ENCODE measurements around the gene DLGAP1. TPM values are rescaled to one million over a fixed set of nuclear protein-coding genes. Genes with fewer than 3 reads are reported as not detected.

The DLGAP1 gene
- total and polyA plus RNA-seq, 2 of the 13 experiments (the other 11 are each of a cell fraction or from before 2014, with no cell fraction given) = 0.01 TPM; not detected in 1

DNA sequence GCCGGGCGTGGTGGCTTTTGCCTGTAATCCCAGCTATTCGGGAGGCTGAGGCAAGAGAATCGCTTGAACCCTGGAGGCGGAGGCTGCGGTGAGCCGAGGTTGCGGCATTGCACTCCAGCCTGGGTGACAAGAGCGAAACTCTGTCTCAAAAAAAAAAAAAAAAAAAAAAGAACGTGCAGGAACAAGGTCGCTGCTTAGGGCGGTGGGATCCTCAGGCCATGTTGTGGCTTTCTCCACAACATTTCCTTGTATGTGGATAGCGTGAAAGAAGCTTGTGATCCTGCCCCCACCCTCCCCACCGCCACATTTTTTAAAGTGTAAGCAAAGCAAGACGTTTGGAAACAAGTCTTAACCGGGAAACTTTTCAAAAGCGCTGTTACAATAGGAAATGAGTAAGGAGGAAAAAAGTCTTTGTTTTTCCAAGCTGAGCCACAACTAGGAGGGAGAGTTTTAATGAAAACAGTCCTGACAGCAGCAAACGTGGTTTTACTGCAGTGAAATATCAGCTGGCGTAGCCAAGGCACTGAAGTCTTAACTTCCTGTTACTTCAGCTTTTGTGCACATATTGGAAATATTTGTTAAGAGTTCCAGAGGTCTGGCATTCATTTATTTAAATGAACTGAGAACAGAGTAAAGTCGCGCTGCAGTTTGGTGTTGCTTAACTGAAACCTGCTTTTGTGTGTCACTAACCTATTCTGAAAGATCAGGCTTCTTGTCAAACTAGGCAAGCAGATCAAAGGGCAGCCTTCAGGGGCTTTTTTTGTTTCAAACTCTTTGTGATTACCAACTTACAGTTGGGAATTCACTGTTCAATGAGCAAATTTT lies 1001.4 kb downstream of the DLGAP1 start (continued):
- TF ChIP-seq, protein P1, sequence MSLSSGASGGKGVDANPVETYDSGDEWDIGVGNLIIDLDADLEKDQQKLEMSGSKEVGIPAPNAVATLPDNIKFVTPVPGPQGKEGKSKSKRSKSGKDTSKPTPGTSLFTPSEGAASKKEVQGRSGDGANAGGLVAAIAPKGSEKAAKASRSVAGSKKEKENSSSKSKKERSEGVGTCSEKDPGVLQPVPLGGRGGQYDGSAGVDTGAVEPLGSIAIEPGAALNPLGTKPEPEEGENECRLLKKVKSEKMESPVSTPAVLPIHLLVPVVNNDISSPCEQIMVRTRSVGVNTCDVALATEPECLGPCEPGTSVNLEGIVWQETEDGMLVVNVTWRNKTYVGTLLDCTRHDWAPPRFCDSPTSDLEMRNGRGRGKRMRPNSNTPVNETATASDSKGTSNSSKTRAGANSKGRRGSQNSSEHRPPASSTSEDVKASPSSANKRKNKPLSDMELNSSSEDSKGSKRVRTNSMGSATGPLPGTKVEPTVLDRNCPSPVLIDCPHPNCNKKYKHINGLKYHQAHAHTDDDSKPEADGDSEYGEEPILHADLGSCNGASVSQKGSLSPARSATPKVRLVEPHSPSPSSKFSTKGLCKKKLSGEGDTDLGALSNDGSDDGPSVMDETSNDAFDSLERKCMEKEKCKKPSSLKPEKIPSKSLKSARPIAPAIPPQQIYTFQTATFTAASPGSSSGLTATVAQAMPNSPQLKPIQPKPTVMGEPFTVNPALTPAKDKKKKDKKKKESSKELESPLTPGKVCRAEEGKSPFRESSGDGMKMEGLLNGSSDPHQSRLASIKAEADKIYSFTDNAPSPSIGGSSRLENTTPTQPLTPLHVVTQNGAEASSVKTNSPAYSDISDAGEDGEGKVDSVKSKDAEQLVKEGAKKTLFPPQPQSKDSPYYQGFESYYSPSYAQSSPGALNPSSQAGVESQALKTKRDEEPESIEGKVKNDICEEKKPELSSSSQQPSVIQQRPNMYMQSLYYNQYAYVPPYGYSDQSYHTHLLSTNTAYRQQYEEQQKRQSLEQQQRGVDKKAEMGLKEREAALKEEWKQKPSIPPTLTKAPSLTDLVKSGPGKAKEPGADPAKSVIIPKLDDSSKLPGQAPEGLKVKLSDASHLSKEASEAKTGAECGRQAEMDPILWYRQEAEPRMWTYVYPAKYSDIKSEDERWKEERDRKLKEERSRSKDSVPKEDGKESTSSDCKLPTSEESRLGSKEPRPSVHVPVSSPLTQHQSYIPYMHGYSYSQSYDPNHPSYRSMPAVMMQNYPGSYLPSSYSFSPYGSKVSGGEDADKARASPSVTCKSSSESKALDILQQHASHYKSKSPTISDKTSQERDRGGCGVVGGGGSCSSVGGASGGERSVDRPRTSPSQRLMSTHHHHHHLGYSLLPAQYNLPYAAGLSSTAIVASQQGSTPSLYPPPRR (CRISPR knock-in tag; IDR thresholded peaks at IDR 0.05; ENCODE audit: borderline replicate concordance) = peak; percentile 41; the same call in 1 of the 2 replicates
- TF ChIP-seq RCOR2 (CRISPR knock-in tag; IDR thresholded peaks at IDR 0.05) = no peak
- no peak for TF ChIP-seq DPF2 (CRISPR knock-in tag; IDR thresholded peaks at IDR 0.05; ENCODE audit: borderline replicate concordance, low read depth)
- no peak for TF ChIP-seq ZNF432 (CRISPR knock-in tag; IDR thresholded peaks at IDR 0.05; ENCODE audit: borderline replicate concordance)
- TF ChIP-seq ZNF546 (CRISPR knock-in tag; conservative IDR thresholded peaks at IDR 0.05) = no peak
- no peak for TF ChIP-seq ZBTB3 (CRISPR knock-in tag; IDR thresholded peaks at IDR 0.05; ENCODE audit: borderline replicate concordance, low read depth)
- TF ChIP-seq, protein P2, sequence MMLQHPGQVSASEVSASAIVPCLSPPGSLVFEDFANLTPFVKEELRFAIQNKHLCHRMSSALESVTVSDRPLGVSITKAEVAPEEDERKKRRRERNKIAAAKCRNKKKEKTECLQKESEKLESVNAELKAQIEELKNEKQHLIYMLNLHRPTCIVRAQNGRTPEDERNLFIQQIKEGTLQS (CRISPR knock-in tag; IDR thresholded peaks at IDR 0.05) = no peak
- TF ChIP-seq ZNF773 (CRISPR knock-in tag; IDR thresholded peaks at IDR 0.05; ENCODE audit: borderline replicate concordance) = no peak
- no peak for TF ChIP-seq TEAD2 (CRISPR knock-in tag; IDR thresholded peaks at IDR 0.05)
- peak; percentile 34; the same call in 1 of the 2 replicates for TF ChIP-seq THAP11 (CRISPR knock-in tag; IDR thresholded peaks at IDR 0.05)
- TF ChIP-seq ZNF589 (CRISPR knock-in tag; conservative IDR thresholded peaks at IDR 0.05) = no peak
- TF ChIP-seq NR2C2 (CRISPR knock-in tag; IDR thresholded peaks at IDR 0.05; ENCODE audit: borderline replicate concordance) = no peak
- no peak for TF ChIP-seq SRSF4 (IDR thresholded peaks at IDR 0.05; ENCODE audit: low read depth, low read length, poor library complexity, severe bottlenecking)
- no peak for TF ChIP-seq SYNCRIP (IDR thresholded peaks at IDR 0.05; ENCODE audit: insufficient read depth, low read depth, low read length)
- TF ChIP-seq MBNL3 (CRISPR knock-in tag; conservative IDR thresholded peaks at IDR 0.05) = no peak
- TF ChIP-seq, protein P3, sequence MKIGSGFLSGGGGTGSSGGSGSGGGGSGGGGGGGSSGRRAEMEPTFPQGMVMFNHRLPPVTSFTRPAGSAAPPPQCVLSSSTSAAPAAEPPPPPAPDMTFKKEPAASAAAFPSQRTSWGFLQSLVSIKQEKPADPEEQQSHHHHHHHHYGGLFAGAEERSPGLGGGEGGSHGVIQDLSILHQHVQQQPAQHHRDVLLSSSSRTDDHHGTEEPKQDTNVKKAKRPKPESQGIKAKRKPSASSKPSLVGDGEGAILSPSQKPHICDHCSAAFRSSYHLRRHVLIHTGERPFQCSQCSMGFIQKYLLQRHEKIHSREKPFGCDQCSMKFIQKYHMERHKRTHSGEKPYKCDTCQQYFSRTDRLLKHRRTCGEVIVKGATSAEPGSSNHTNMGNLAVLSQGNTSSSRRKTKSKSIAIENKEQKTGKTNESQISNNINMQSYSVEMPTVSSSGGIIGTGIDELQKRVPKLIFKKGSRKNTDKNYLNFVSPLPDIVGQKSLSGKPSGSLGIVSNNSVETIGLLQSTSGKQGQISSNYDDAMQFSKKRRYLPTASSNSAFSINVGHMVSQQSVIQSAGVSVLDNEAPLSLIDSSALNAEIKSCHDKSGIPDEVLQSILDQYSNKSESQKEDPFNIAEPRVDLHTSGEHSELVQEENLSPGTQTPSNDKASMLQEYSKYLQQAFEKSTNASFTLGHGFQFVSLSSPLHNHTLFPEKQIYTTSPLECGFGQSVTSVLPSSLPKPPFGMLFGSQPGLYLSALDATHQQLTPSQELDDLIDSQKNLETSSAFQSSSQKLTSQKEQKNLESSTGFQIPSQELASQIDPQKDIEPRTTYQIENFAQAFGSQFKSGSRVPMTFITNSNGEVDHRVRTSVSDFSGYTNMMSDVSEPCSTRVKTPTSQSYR (CRISPR knock-in tag; IDR thresholded peaks at IDR 0.05; ENCODE audit: borderline replicate concordance) = no peak
- TF ChIP-seq MED1 (CRISPR knock-in tag; IDR thresholded peaks at IDR 0.05) = peak; percentile 67
- no peak for TF ChIP-seq ZNF446 (CRISPR knock-in tag; IDR thresholded peaks at IDR 0.05)
- TF ChIP-seq, protein P4, sequence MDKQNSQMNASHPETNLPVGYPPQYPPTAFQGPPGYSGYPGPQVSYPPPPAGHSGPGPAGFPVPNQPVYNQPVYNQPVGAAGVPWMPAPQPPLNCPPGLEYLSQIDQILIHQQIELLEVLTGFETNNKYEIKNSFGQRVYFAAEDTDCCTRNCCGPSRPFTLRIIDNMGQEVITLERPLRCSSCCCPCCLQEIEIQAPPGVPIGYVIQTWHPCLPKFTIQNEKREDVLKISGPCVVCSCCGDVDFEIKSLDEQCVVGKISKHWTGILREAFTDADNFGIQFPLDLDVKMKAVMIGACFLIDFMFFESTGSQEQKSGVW (CRISPR knock-in tag; IDR thresholded peaks at IDR 0.05; ENCODE audit: borderline replicate concordance) = no peak
- TF ChIP-seq HES4 (CRISPR knock-in tag; IDR thresholded peaks at IDR 0.05; ENCODE audit: borderline replicate concordance) = no peak

Measured in HepG2 (cell line).